T-helper 9 cell (primary cell): ENCODE data around the gene IFNA8.
A peak's percentile ranks its signal among the peaks of the same experiment; 100 is the strongest.
"Not testable (repeated sequence)": the region's sequence is repeated elsewhere in the genome, so short reads cannot be mapped to it uniquely, and the experiment has no call there.

Experiments
- DNase-seq: peaks from one replicate; pipeline ENCODE4 v3.0.0-alpha.2; 2020
- total RNA-seq, 2 donors: gene quantifications; one replicate each; lab custom pipeline; 2026; lab: John Stamatoyannopoulos, UW

Gene IFNA8
- total RNA-seq = 0 reads per million in 2 donors

- no peak for DNase-seq
Measured at GRCh38 chr9:21408817-21409216, at the start of gene IFNA8. TSS of gene IFNA8 (plus strand) at chr9:21409117. CDS start at chr9:21409177, 60 bp downstream.

- no peak for DNase-seq
Measured at GRCh38 chr9:21362287-21362686, 46.6 kb upstream of the IFNA8 start.

- DNase-seq = not testable (repeated sequence)
Measured at GRCh38 chr9:21367169-21367568, 41.7 kb upstream of the IFNA8 start.

- DNase-seq = no peak
Measured at GRCh38 chr9:21367957-21368356, 41.0 kb upstream of the IFNA8 start, which contains the start of gene IFNA13. TSS of gene IFNA13 (minus strand) at chr9:21368057. CDS start at chr9:21368010, 47 bp downstream.

DNA sequence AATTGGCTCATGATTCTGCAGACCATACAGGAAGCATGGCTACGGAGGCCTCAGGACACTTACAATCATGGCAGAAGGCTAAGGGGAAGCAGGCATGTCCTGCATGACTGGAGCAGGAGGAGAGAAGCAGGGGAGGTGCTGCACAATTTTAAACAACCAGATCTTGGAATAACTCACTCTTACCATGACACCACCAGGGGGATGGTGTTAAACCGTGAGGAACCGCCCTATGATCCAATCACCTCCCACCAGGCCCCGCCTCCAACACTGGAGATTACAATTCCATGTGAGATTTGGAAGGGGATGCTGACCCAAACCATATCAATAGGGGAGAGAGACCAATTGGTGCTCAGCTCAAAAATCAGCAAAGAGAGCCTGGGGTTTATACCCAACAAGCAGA lies 37.5 kb upstream of the IFNA8 start:
- DNase-seq = not testable (repeated sequence)

DNA sequence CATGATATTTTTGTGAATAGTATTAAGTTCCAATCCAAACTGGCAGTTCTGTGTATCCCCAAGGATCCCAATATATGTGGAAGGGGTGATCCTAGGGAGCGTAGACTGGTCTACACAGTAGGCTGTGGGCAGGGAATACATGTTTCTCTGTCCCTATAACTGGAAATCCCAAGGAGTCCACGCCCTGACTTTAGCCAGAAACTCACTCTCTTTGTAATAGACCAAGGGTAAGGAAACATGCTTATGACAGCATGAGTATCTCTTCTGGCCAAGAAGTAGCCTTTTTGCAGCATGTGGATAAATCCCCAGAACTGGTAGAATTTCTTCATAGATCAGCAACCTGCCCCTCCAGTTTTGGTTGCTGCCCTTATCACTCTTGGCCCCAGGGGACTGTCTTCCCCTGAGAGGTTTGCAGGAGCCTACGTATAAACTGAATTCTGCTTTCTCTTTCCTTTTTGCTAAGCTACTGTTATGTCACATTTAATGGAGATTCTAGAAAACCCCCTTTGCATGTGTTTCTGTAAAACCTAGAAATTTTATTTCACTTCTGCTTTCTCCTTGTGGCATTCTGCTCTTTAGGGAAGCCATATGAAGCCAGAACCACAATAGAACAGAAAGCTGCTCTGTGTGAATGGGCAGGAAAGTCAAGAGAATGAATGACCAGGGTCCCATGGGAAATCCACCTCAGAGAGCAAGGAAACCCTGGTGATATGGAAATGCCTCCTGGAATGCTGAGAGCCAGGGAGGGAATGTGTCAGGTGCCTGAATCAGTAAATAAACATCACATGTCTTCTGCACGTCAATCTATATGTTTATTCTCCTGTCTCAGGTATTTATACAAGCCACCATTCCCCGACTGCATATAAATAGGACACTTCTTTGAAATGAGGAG lies 27.2 kb upstream of the IFNA8 start:
- no peak for DNase-seq

- DNase-seq = no peak
Measured at GRCh38 chr9:21383627-21384026, 25.3 kb upstream of the IFNA8 start.

DNA sequence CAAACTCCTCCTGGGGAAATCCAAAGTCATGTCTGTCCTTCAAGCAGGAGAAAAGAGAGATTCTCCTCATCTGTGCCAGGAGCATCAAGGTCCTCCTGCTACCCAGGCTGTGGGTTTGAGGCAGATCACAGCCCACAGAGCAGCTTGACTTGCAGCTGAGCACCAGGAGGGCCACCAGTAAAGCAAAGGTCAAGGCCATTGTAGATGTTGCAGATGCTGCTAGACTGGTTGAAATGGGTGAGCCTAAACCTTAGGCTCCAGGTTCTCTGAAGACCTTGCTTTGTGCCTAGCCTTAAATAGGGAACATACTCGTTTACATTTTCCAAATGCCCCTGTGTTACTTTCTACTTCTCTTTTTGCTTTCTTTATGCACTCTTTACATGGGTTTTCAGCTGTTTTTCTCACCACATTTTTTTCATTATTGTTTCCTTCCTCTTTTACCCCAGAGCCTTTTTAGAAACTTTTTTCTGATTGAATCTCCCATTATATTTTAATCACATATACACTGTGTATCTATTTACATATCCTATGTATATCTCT lies 23.7 kb upstream of the IFNA8 start, which contains the start of gene IFNA2:
Gene IFNA2, minus strand, starts transcription at position 268 of the 540 bp plus-strand sequence. Its CDS starts 69 bp downstream, at position 199.
- no peak for DNase-seq

GRCh38 chr9:21392270-21392669 lies 16.6 kb upstream of the IFNA8 start:
- no peak for DNase-seq

GRCh38 chr9:21395778-21396717 lies 12.9 kb upstream of the IFNA8 start:
- peak; percentile 59 for DNase-seq

DNA sequence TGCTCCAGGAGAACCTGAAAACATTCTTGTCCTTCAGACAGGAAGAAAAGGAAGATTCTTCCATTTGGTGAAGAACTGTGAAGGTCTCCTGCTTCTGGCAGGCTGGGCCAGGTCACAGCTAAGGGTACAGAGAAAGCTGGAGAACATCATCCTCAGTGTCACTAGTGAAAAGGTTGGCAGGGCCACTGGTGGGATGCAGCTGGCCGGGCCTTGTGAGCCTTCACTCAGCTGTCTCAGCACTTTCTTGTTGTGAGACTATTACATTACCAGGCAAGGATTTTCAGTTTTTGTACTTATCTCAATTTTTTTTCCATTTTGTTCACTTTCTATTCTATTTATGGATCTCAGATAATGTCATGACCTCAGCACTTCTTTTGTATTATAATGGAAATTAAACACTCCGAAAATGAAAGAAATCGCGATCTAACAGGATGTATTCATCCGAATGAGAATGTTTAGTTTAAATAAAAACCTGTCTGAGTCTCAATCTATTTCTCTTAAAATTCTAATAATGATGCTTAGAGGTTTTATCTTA lies 9.9 kb upstream of the IFNA8 start:
- DNase-seq = no peak

GRCh38 chr9:21399956-21400355 lies 9.0 kb upstream of the IFNA8 start:
- DNase-seq = no peak

- DNase-seq = no peak
Measured at GRCh38 chr9:21402386-21403251, 6.3 kb upstream of the IFNA8 start.

DNA sequence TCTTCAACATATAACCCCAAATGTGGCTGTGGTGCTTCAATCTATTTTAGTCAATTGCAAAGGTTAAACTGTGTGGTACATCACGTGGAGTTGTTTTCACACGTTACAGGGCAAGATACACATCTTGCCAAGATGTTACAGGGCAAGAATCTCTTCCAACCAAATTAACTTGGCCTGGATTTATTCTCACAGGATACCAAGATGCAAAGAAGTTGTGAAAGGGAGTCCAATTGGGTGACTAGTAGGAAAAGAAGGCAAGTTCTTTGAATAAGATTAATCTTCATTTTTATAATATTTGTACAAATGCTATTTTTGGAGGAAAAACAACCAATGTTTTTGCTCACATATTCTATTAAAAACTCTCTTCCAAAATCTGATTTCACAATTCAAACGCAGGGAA lies 4.8 kb upstream of the IFNA8 start:
- DNase-seq = no peak

DNA sequence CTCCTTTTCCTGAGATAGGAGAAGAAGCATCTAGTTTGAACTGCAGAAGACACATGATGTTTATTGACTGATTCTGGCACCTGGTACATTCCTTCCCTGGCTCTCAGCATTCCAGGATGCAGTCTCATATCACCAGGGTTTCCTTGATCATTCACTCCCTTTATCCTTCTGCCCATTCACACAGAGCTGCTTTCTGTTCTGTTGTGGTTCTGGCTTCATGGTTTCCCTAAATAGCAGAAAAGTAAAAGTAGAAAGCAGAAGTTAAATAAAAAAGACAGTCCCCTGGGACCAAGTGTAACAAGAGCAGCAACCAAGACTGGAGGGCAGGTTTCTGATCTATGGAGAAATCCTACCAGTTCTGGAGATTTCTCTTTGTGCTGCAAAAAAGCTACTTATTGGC lies 3.2 kb downstream of the IFNA8 start:
- DNase-seq = no peak

- no peak for DNase-seq
Measured at GRCh38 chr9:21413151-21413550, 4.2 kb downstream of the IFNA8 start.

- DNase-seq = no peak
Measured at GRCh38 chr9:21413624-21414023, 4.7 kb downstream of the IFNA8 start.

GRCh38 chr9:21414220-21414940 lies 5.5 kb downstream of the IFNA8 start:
- DNase-seq = no peak

- DNase-seq = no peak
Measured at GRCh38 chr9:21415493-21416267, 6.8 kb downstream of the IFNA8 start.

GRCh38 chr9:21428235-21428634 lies 19.3 kb downstream of the IFNA8 start:
- no peak for DNase-seq
